B cell (primary cell): ENCODE results near the gene DNAJC16.

Experiments
- EZH2 ChIP-seq: IDR thresholded peaks from 2 replicates; pipeline ENCODE4 v1.6.1; 2012; ENCODE audit warnings: borderline replicate concordance, low read depth, mild to moderate bottlenecking, moderate library complexity, low read length; ENCODE audit not compliant: insufficient read depth, poor library complexity, severe bottlenecking
- TF ChIP-seq, protein P1 (sequence below): fragments of 200-600 bp; IDR thresholded peaks from one replicate; pipeline ENCODE4 v1.8.0; 2022; ENCODE audit warnings: antibody characterized with exemption, mild to moderate bottlenecking

GRCh38 chr1:15595809-15596617, 69.4 kb downstream of the DNAJC16 start:
- TF ChIP-seq, protein P1, sequence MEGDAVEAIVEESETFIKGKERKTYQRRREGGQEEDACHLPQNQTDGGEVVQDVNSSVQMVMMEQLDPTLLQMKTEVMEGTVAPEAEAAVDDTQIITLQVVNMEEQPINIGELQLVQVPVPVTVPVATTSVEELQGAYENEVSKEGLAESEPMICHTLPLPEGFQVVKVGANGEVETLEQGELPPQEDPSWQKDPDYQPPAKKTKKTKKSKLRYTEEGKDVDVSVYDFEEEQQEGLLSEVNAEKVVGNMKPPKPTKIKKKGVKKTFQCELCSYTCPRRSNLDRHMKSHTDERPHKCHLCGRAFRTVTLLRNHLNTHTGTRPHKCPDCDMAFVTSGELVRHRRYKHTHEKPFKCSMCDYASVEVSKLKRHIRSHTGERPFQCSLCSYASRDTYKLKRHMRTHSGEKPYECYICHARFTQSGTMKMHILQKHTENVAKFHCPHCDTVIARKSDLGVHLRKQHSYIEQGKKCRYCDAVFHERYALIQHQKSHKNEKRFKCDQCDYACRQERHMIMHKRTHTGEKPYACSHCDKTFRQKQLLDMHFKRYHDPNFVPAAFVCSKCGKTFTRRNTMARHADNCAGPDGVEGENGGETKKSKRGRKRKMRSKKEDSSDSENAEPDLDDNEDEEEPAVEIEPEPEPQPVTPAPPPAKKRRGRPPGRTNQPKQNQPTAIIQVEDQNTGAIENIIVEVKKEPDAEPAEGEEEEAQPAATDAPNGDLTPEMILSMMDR: no peak
- TF ChIP-seq EZH2: no peak
